Left colon (tissue), 2 donors: Measurements from ENCODE around the gene FEZF2. TPM values are rescaled to one million over a fixed set of nuclear protein-coding genes. Genes with fewer than 3 reads are reported as not detected.

Experiments used
- ATAC-seq: fragments of 200-7000 bp; cut with Tn5 transposase; one replicate; pipeline ENCODE4 v1.9.1; 2020; ENCODE audit warnings: mild to moderate bottlenecking, moderate library complexity
- DNase-seq, 2 donors: peaks; one replicate each; pipeline ENCODE4 v3.0.0-alpha.2; 2020
- intact Hi-C, 2 donors: fragments of 100-400 bp; cut with DNase I in 1 of 2; cut with micrococcal nuclease in 1 of 2; formaldehyde crosslinking; loops; one replicate each; pipeline versions ENCODE4 v1.11.2 to v1.14.0; 2022; cut with DNase I, micrococcal nuclease
- long read RNA-seq: library from polyadenylated mRNA; unstranded; transcript quantifications from one replicate; pipeline ENCODE4 v2.0.0, GENCODE V29; 2021
- total RNA-seq, 2 donors: library from RNA; stranded (reverse); fragmentation: NEBNext Ultra II Directional; extraction: Animal tissue kit (Norgen Biotek cat#: 25700); gene quantifications; one replicate each; pipeline ENCODE4 v1.2.1, GENCODE V29; 2021
- donor health status: DM: no; HTN: no; CAD: no.
- donor health status: DM: yes; HTN: yes; CAD: no.

Gene FEZF2
- not detected for total RNA-seq
- long read RNA-seq, result 0 reads

- intact Hi-C loops, result no loop called here
- ATAC-seq (no peak), DNase-seq (no peak)
Observed at GRCh38 chr3:62373215-62373614, at the start of gene FEZF2. Gene FEZF2 (minus strand): TSS chr3:62373550. CDS start chr3:62372868, 682 bp downstream.

DNA sequence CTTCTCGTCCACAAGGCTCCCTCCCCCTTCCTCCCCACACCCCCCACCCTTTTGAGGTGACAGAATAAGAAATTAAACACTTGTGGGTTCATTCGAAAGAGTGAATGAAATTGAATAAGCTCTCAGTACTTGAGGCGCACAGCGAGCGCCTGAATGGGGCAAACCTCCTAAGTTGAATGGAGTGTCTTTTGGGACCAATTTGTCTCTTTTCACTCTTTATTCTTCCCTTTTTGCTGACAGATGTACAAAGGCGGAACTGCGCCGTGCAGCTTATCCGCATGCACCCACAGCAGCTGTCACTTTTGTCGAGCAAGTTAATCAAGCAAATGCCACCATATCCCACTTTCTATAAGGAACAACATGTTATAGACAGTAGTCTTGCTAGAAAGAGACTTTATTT lies 47.9 kb upstream of the FEZF2 start:
- ATAC-seq, result no peak
- intact Hi-C loops, result no loop called here
- no peak for DNase-seq

GRCh38 chr3:62416144-62416543 lies 42.8 kb upstream of the FEZF2 start:
- no peak for ATAC-seq
- no peak for DNase-seq
- intact Hi-C loops, result no loop called here

GRCh38 chr3:62415312-62415801 lies 42.0 kb upstream of the FEZF2 start:
- intact Hi-C loops, result no loop called here
- ATAC-seq (no peak), DNase-seq (no peak)

- intact Hi-C loops, result no loop called here
- no peak for DNase-seq
- no peak for ATAC-seq
Observed at GRCh38 chr3:62414786-62415185, 41.4 kb upstream of the FEZF2 start.

GRCh38 chr3:62413687-62414086 lies 40.3 kb upstream of the FEZF2 start:
- intact Hi-C loops, result no loop called here
- DNase-seq (no peak), ATAC-seq (no peak)

DNA sequence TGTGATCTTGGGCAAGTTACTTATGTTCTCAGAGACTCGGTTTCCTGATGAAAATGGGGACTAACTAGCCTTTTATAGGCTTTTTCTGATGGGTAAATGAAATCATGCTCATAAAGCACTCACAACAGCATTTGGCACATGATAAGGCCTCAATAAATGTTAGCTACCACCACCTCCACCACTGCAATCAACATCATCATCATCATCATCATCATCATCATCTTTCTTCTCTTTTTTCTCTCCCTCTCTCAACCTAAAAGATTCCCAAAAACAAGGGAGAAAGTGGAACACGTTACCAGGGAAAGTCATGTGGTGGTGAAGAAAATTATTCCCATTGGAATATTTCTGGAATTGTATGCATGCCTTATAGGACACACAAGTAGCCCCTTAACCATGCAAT lies 33.6 kb upstream of the FEZF2 start:
- DNase-seq (no peak), ATAC-seq (no peak)
- intact Hi-C loops, result no loop called here

DNA sequence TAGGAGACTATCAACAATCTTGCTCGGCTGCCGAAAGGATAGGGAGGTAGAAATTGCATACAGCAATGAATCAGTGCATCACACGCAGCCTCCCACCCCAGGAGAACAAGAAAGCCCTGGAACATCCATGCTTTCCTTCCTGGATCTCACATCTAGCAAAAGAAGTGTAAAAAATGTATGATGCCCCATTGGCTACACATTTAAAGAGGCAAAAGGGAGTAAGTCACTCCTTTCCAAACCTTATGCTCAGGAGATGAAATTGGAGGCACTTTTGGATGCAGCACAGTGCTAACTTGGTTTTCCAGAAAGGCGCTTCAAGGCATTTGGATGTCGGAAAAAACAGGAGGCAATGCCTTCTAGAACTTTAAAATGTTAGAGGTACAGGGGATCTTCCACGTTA lies 32.2 kb upstream of the FEZF2 start:
- DNase-seq (no peak), ATAC-seq (no peak)
- intact Hi-C loops, result no loop called here

DNA sequence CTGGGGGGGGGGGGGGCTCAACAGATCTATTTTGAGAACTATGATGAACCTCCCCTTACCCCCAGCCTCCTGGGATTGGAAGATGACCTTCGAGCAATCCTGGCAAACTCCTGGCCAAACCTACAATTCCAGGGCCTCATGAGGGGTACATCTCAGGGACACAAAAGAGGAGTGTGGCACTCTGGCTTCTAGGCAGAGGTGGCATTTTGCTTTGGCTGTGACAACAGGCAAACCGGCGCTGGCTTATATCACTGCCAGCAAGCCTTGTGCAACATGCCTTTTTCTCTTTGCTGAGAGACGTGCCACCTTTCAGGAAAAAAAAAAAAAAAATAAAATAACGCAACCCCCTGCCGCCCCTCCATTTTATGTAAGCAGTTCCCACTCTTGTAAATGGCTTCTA lies 31.8 kb upstream of the FEZF2 start:
- intact Hi-C loops, result no loop called here
- ATAC-seq (no peak), DNase-seq (no peak)

DNA sequence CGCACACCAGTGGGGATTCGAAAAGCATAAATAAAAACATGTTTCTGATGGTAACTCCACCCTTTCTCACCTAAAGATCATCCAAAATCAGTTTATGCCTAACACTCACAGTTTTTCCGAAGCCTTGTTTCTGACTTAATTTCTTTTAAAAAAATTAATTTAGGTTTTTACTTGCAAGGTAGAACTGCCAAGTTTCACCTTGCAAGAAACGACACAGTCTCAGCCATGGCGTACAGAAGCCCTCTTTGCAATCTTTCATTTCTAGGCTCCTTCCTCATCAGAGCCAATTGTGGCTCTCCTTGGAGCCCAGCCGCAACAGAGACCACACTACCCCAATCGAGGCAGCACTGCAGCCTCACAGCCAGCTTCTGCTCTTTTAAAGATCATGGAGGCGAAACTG lies 31.0 kb upstream of the FEZF2 start:
- intact Hi-C loops, result no loop called here
- no peak for DNase-seq

DNA sequence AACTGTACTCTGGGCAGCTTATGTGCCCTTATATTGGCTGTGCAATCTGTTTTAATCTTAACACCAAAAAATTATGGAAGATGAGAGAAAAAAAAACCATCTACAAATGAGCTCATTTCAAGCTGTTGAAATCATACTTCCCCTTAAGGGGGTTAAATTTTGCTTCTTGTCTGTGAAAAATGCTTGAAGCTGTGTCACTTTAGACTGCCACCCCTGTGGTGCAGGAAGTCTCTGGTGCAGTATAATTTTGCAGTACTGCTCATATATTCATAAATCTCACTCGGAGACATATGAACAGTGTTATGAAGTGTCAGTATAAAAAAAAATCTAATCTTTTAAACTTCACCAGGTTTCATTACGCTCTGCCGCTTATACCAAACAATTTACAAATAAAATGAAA lies 30.4 kb upstream of the FEZF2 start:
- intact Hi-C loops, result no loop called here
- ATAC-seq, result no peak
- no peak for DNase-seq

More for the DNA sequence above, 31.0 kb upstream of the FEZF2 start:
- ATAC-seq, result no peak

DNA sequence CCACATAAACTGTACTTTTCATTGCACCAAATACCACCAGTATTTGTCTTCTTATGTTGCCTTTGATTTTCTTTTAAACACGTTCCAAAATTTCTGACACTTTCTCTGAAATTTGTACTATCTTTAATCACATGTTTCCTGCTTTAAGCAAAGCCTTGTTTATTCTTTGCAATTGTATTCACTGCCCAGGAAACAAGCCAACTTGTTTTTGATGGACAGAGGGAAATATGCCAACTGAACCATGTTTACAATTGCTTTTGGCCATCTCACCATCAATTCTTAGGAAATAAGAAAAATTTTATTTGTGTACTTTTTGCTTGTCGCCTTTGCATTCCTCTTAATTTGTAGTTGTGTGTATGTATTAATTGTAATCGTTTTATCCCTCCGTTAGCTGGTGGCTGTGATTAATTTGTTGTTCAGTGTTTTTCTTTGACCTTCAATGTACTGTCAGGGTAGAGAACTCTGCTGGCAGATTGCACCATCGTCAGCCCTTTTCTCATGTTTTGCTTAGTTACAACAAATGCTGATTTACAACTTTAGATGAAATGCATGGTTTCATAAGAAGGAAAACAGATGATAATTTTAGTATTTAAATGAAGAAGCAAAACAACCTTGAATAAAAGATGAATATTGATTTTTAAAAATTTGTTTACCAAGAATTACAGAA lies 19.4 kb upstream of the FEZF2 start:
- no peak for DNase-seq
- intact Hi-C loops, result no loop called here
- ATAC-seq, result no peak

DNA sequence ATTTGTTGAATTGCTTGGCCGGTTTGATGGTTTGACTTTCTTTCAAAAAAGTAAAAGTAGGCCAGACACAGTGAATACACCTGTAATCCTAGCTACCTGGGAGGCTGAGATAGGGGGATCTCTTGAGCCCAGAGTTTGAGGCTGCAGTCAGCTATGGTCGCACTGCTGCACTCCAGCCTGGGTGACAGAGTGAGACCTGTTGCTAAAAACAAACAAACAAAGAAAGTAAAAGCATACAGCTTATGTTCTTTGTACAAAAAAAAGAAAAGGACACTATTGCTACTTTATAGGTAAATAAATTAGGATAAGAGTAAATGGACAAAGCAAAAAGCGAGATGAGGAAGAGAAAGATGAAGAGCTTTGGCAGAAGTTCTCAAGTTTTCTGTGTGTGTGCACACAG lies 13.9 kb upstream of the FEZF2 start:
- ATAC-seq, result no peak
- intact Hi-C loops, result no loop called here
- no peak for DNase-seq

DNA sequence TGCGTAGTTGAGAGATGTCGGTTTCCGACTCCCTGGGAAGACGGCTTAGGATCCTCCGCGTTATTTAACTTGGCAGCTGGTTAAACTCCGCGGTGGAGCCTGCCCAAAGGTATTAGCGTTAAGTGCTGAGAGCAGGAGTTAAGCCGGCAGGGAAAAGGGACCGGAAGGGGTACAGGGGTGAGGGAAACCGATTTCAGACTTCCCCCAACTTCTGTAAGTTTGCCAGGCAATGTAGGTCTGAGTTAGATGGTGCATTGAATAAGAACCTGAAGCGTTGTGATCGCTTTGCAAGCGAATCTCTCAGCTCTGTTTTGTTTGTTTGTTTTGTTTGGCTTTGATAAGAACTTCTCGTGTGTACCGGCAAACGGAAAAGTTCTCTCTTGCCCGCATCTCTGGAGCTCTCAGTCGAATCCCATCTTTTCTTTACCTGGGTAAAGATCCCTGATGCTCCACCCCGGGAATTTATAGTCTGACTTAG lies 6.0 kb upstream of the FEZF2 start:
- intact Hi-C loops, result no loop called here
- ATAC-seq (no peak), DNase-seq (no peak)

- DNase-seq (no peak), ATAC-seq (no peak)
- intact Hi-C loops, result no loop called here
Observed at GRCh38 chr3:62378921-62379320, 5.6 kb upstream of the FEZF2 start.

- intact Hi-C loops, result no loop called here
- no peak for ATAC-seq
- no peak for DNase-seq
Observed at GRCh38 chr3:62378311-62378789, 5.0 kb upstream of the FEZF2 start.

DNA sequence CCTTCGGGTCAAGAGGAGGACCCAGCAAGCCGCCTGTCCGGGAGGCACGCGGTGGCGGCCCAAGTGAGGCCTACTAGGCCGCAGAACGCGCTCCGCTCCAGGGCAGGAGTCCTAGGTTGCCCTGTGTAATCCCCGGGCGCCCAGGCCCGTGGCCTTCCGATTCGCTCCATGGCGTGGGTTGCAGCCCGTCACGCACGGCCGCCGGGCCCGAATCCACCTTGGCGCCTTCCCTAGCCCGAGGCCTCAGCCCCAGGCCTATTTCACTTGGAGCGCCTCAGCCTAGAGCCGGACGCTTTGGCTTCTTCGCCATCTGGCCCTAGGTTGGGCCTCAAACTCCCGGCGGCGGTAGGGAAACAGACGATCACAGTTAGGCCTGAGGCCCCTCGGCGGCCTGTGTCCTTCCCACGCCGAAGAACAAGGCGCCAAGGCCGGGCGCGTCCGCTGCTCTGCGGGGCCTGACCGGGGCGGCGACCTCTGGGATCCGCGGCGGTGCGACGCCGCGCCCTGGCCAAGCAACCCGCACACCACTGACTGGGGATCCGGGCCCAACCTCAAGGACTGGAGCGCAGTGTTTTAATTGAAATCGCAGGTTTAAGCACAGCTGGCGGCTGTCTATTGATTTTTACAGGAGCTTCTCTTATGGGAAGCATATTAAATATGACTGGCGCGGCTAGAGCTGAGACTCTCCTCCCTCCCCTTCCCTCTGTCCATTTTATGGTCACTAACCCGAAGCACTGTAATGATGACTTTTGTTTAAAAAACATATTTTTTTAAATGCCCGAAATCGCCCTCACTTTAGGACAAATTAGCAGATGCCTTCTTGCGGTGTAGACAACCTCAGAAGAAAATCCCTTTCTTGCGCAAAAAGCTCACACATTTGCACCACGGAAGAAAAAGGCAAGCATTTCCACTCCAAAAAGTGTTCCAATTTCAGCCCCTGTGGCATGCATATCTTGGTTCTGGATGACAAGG lies 3.8 kb upstream of the FEZF2 start:
- intact Hi-C loops, result no loop called here
- DNase-seq, result no peak

DNA sequence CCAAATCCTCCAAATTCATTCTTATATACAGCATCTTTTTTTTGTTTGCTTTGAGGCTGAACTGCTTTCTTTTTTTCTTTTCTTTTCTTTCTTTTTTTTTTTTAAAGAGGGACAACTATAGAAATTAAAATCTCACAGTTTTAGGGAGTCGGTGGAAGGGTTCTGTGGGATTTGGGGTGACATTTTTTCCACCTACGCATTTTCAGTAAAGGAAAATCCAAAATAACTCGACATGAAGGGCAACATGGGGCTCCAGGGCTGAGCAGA lies 3.0 kb upstream of the FEZF2 start:
- intact Hi-C loops, result no loop called here
- no peak for ATAC-seq
- no peak for DNase-seq

More for the DNA sequence above, 3.8 kb upstream of the FEZF2 start:
- no peak for ATAC-seq

DNA sequence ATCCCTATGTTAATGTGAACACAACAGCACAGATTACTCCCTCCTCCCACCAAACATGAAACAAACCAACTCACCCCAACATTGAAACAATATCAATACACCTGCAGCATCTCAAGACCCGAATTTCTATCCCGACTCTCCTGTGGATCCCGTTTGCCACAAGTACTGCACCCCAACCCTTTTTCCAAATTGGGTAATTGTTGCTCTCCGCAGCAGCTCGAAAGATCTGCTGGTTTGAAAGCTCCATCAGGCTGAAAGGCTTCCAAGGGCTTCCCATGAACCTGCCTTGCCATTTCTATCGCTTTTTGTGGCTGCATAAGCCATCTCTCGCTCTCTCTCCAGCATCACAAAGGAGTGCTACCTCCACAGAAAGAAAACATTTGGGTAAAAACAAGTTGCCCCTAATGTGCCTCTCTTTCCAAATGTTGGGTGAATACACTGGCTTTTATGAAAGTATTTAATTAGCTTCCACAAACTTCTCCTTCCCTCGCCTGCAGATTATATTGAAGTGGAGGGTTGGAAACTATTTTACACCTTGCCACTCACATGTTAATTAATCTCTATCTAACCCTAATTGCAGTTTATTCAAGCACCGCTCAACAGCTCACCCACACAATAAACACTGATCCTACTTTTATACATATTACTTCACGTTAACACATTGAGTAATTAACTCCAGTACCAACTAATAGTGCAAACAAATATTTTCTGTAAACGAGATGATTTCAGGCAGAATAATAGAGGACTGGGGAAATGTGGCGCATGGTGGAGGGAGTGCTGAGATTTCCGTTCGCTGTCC lies 2.5 kb upstream of the FEZF2 start:
- no peak for ATAC-seq
- no peak for DNase-seq
- intact Hi-C loops, result no loop called here
